Measurements from ENCODE around the gene EAPP. TPM values are rescaled to one million over a fixed set of nuclear protein-coding genes. Genes with fewer than 3 reads are reported as not detected.

EAPP gene
- total and polyA plus RNA-seq, 9 donors, result 27.5 to 43.6 (median 31.2) TPM

DNA sequence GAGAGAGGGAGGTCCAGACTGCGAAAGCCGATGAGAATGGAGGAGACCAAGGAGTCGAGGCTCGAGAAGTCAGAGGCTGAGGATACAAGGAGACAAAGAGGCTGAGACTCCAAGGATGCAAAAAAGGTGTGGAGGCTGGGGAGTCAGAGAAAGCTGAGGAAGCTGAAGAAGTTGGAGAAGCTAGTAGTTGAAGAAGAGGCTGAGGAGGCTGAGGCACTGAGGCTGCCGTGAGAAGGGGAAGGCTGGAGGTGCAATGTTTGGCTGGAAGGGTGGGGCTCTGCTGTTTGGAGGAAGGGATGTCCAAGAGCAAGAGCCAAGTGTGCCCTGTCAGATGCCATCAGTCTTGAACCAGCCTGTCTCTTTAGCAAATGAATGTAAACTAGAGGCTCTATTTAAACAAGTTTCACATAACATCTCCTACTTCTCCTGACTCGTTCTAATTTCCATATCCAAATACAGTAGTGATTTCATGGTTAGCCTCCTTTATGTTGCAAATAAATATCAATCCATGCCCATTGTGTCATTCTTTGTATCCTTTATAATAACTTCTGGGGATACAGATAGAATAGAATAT, 66.7 kb downstream of the EAPP start:
- H3K4me1 ChIP-seq (ENCODE audit: control insufficient read depth, insufficient read depth, low read length), result no peaks in the 10 kb centered on the region
- 84% methylated on average over 5 of the region's 6 CpGs for WGBS (ENCODE audit: insufficient coverage)

GRCh38 chr14:34470319-34470718, 69.2 kb downstream of the EAPP start:
- no peaks in the 10 kb centered on the region for H3K27me3 ChIP-seq (ENCODE audit: control insufficient read depth, insufficient read depth, low read length)
- H3K4me1 ChIP-seq (ENCODE audit: control insufficient read depth, insufficient read depth, low read length), result no peaks in the 10 kb centered on the region
- H3K4me3 ChIP-seq (ENCODE audit: low read length), result no peak overlapping the region
- no peak overlapping the region for H3K27ac ChIP-seq (ENCODE audit: low read length)
- no peak for DNase-seq
- no peaks in the 10 kb centered on the region for H3K9me3 ChIP-seq (replicated peaks; ENCODE audit: control insufficient read depth, low read depth, low read length)
- no peaks in the 10 kb centered on the region for H3K36me3 ChIP-seq (ENCODE audit: control insufficient read depth, insufficient read depth, low read length)

More for the DNA sequence above, 66.7 kb downstream of the EAPP start:
- no peaks in the 10 kb centered on the region for H3K27me3 ChIP-seq (ENCODE audit: control insufficient read depth, insufficient read depth, low read length)
- no peak for DNase-seq
- H3K27ac ChIP-seq (ENCODE audit: low read length), result no peak overlapping the region
- no peaks in the 10 kb centered on the region for H3K36me3 ChIP-seq (ENCODE audit: control insufficient read depth, insufficient read depth, low read length)
- H3K9me3 ChIP-seq (replicated peaks; ENCODE audit: control insufficient read depth, low read depth, low read length), result no peaks in the 10 kb centered on the region
- no peak overlapping the region for H3K4me3 ChIP-seq (ENCODE audit: low read length)

GRCh38 chr14:34466691-34467090, 72.8 kb downstream of the EAPP start:
- H3K9me3 ChIP-seq (replicated peaks; ENCODE audit: control insufficient read depth, low read depth, low read length), result no peaks in the 10 kb centered on the region
- H3K27ac ChIP-seq (ENCODE audit: low read length), result no peak overlapping the region
- H3K27me3 ChIP-seq (ENCODE audit: control insufficient read depth, insufficient read depth, low read length), result no peaks in the 10 kb centered on the region
- DNase-seq, result no peak
- H3K4me1 ChIP-seq (ENCODE audit: control insufficient read depth, insufficient read depth, low read length), result peaks cover 6% of the 10 kb centered on the region
- H3K4me3 ChIP-seq (ENCODE audit: low read length), result no peak overlapping the region
- no peaks in the 10 kb centered on the region for H3K36me3 ChIP-seq (ENCODE audit: control insufficient read depth, insufficient read depth, low read length)
- WGBS (ENCODE audit: insufficient coverage), result no CpG with 5 or more reads among the region's 2 CpGs

Other genes with a start within 250 kb of the EAPP start
- 5.1 TPM for gene SPTSSA, start 77.5 kb downstream of the EAPP start, total RNA-seq
- gene SPTSSA, start 77.5 kb downstream of the EAPP start, polyA plus RNA-seq (ENCODE audit: insufficient read depth in 1 of 8, insufficient read length in 8 of 8, low replicate concordance in 1 of 8), result 10 to 100 TPM; 19.8 to 32.0 (median 22.0) TPM
- 89.8 TPM for gene SNX6, start 90.4 kb upstream of the EAPP start, total RNA-seq
- gene SNX6, start 90.4 kb upstream of the EAPP start, polyA plus RNA-seq (ENCODE audit: insufficient read depth in 1 of 8, insufficient read length in 8 of 8, low replicate concordance in 1 of 8), result 10 to 100 TPM; 61.6 to 89.5 (median 70.3) TPM
- 573 TPM for gene CFL2, start 174.9 kb upstream of the EAPP start, total RNA-seq
- gene CFL2, start 174.9 kb upstream of the EAPP start, polyA plus RNA-seq (ENCODE audit: insufficient read depth in 1 of 8, insufficient read length in 8 of 8, low replicate concordance in 1 of 8), result 100 to 1,000 TPM; 502 to 697 (median 593) TPM

Data from muscle of leg (tissue), 11 donors.